Lung (tissue), 12 donors: Measurements from ENCODE around the gene MED20. TPM values are rescaled to one million over a fixed set of nuclear protein-coding genes. Genes with fewer than 3 reads are reported as not detected.

Experiments
- ATAC-seq: fragments of 200-7000 bp; cut with Tn5 transposase; one replicate; pipeline ENCODE4 v1.9.1; 2020; ENCODE audit warnings: moderate number of reproducible peaks; ENCODE audit not compliant: insufficient read depth, low FRiP score
- DNase-seq, 3 donors: peaks; one replicate each; pipeline ENCODE4 v3.0.0-alpha.2; 2013 to 2017
- H3K27ac ChIP-seq, 2 donors: one replicate each; pipeline ENCODE4 v1.5.1; 2013; ENCODE audit warnings: mild to moderate bottlenecking in 2 of 2, moderate library complexity in 2 of 2, control low read depth in 1 of 2, inconsistent platforms in 1 of 2, low read depth in 1 of 2, low read length in 1 of 2
- H3K27me3 ChIP-seq, 3 donors: one replicate each; pipeline ENCODE4 v1.5.1; 2013; ENCODE audit warnings: low read length in 2 of 3; ENCODE audit not compliant: control insufficient read depth in 3 of 3, insufficient read depth in 3 of 3
- H3K36me3 ChIP-seq, 4 donors: one replicate each; pipeline ENCODE4 v1.5.1; 2013; ENCODE audit warnings: low read length in 4 of 4, mild to moderate bottlenecking in 1 of 4, moderate library complexity in 1 of 4; ENCODE audit not compliant: control insufficient read depth in 4 of 4, insufficient read depth in 4 of 4
- H3K4me1 ChIP-seq, 5 donors: one replicate each; pipeline ENCODE4 v1.5.1; 2013; ENCODE audit warnings: low read length in 5 of 5, mild to moderate bottlenecking in 2 of 5, moderate library complexity in 1 of 5; ENCODE audit not compliant: control insufficient read depth in 5 of 5, insufficient read depth in 5 of 5
- H3K4me3 ChIP-seq: one replicate; pipeline ENCODE4 v1.5.1; 2013; ENCODE audit warnings: mild to moderate bottlenecking, control low read depth, moderate library complexity
- H3K9ac ChIP-seq, 2 donors: one replicate each; pipeline ENCODE4 v1.5.1; 2013; ENCODE audit warnings: low read length in 2 of 2, control low read depth in 1 of 2; ENCODE audit not compliant: insufficient read depth in 1 of 2
- H3K9me3 ChIP-seq, 4 donors: one replicate each; pipeline ENCODE4 v1.5.1; 2013; ENCODE audit warnings: low read length in 3 of 4, mild to moderate bottlenecking in 1 of 4, moderate library complexity in 1 of 4; ENCODE audit not compliant: control insufficient read depth in 4 of 4, insufficient read depth in 3 of 4
- CTCF ChIP-seq: IDR thresholded peaks from 2 replicates; pipeline ENCODE4 v1.5.1; 2012; ENCODE audit warnings: mild to moderate bottlenecking; ENCODE audit errors: control extremely low read depth, extremely low read depth
- WGBS, 2 donors: extraction: QIAGEN DNeasy Blood & Tissue Kit; methylation state at CpG; one replicate each; pipeline ENCODE4 v1.1.7; 2013; 5-methylcytosine and 5-hydroxymethylcytosine counted together
- polyA plus RNA-seq, 2 donors: library from polyadenylated mRNA; stranded (reverse); fragments of 200-250 nt; gene quantifications; one replicate each; pipeline ENCODE4 v1.2.1, GENCODE V29; 2013
- total RNA-seq, 2 donors: library from RNA; depleted of rRNA in 1 of 2; stranded (reverse); fragments of >200 nt in 1 of 2; gene quantifications; one replicate each; pipeline ENCODE4 v1.2.1, GENCODE V29; 2014 to 2021
- donor health status: control.
- donor health status: control.
- donor health status: Bipolar disorder and iron deficiency.
- donor health status: healthy.
- donor health status: DM: yes; HTN: yes; CAD: no.

Gene MED20
- total and polyA plus RNA-seq, 4 donors = 7.0 to 20.4 (median 15.2) TPM

- Histone ChIP-seq H3K4me1 (peaks cover 0 to under 1% (median 0%) of the 10 kb centered on the region in 5 donors), H3K9me3 (no peaks in the 10 kb centered on the region), H3K27ac (no peak overlapping the region), H3K4me3 (no peak overlapping the region), H3K36me3 (peaks cover 0 to 25% (median 11%) of the 10 kb centered on the region in 4 donors), H3K27me3 (no peaks in the 10 kb centered on the region), H3K9ac (no peak overlapping the region)
- TF ChIP-seq CTCF = no peak
- DNase-seq (no peak), ATAC-seq (no peak)
- WGBS, 2 donors = 91 to 100% methylated on average over 2 of the region's 2 CpGs
Observed at GRCh38 chr6:41914343-41914742, 6.6 kb downstream of the MED20 start.

GRCh38 chr6:41909727-41910126, 11.2 kb downstream of the MED20 start:
- Histone ChIP-seq H3K36me3 (peaks cover 25 to 38% (median 32%) of the 10 kb centered on the region in 4 donors), H3K27ac (no peak overlapping the region), H3K4me1 (no peaks in the 10 kb centered on the region), H3K4me3 (no peak overlapping the region), H3K27me3 (no peaks in the 10 kb centered on the region), H3K9me3 (no peaks in the 10 kb centered on the region), H3K9ac (no peak overlapping the region)
- ATAC-seq = no peak
- no peak for TF ChIP-seq CTCF
- no peak for DNase-seq
- WGBS, 2 donors = 88 to 95% methylated on average over 1 of the region's 1 CpG

- H3K9ac ChIP-seq = no peak overlapping the region
- no peaks in the 10 kb centered on the region for H3K4me1 ChIP-seq
- no peak overlapping the region for H3K27ac ChIP-seq
- no peaks in the 10 kb centered on the region for H3K27me3 ChIP-seq
- TF ChIP-seq CTCF = peak; percentile 17
- ATAC-seq = no peak
- H3K9me3 ChIP-seq = peaks cover 0 to 2% (median 0%) of the 10 kb centered on the region in 4 donors
- WGBS, 2 donors = 92 to 95% methylated on average over 1 of the region's 1 CpG
- peaks cover 10 to 24% (median 18%) of the 10 kb centered on the region in 4 donors for H3K36me3 ChIP-seq
- no peak for DNase-seq
- no peak overlapping the region for H3K4me3 ChIP-seq
Observed at GRCh38 chr6:41901882-41902519, 18.9 kb downstream of the MED20 start.
